ENCODE results near the gene MFSD12. TPM values are rescaled to one million over a fixed set of nuclear protein-coding genes. Genes with fewer than 3 reads are reported as not detected.
A peak's percentile ranks its signal among the peaks of the same experiment; 100 is the strongest.

The MFSD12 gene
- total RNA-seq, 1 experiment from 2014 or later: 131 TPM

- no peaks in the 10 kb centered on the region for H3K9me3 ChIP-seq (ENCODE audit: control insufficient read depth in 1 of 2, insufficient read depth in 1 of 2, low read depth in 1 of 2, low read length in 2 of 2)
- H3K4me3 ChIP-seq (replicated peaks in 1 of 2; ENCODE audit: low read depth in 1 of 2, low read length in 2 of 2): peak overlapping the region; percentile 95 to 99
- no peaks in the 10 kb centered on the region for H3K27me3 ChIP-seq (ENCODE audit: insufficient read depth, low read length)
- H4K20me1 ChIP-seq (ENCODE audit: insufficient read depth): peaks cover 8% of the 10 kb centered on the region; the same call in 1 of the 2 replicates
- CTCF ChIA-PET: interaction anchor here (1.3 kb wide), 1 partner anchor 12 kb away, joined by 3 read pairs; no protein-coding TSS in a partner anchor
- BruUV-seq (replicated peaks): no TSS peak
- RAD21 ChIA-PET (ENCODE audit: low non-redundant PET in 1 of 2, low total read pairs in 2 of 2, uncharacterized antibody in 2 of 2, unreplicated experiment in 2 of 2): no interaction called here
- ATAC-seq (peak; percentile 31), DNase-seq (ENCODE audit: low read depth, low spot score) (no peak)
- no peak overlapping the region for H2AFZ ChIP-seq (ENCODE audit: low read depth, low read length, poor library complexity, severe bottlenecking)
- H3K27ac ChIP-seq (ENCODE audit: low read depth, low read length): peak overlapping the region; percentile 95
- POLR2A ChIA-PET: interaction anchor here (1.4 kb wide), 1 partner anchor 21 kb away, joined by 3 read pairs; no protein-coding TSS in a partner anchor
- peaks cover 0 to 11% of the 10 kb centered on the region in 2 experiments; a peak in 1 of 4 replicates for H3K36me3 ChIP-seq (ENCODE audit: control insufficient read depth in 1 of 2, insufficient read depth in 2 of 2, low read length in 2 of 2)
- H3K79me2 ChIP-seq (ENCODE audit: insufficient read depth, low read length): peaks cover 47% of the 10 kb centered on the region
- H3K9ac ChIP-seq (ENCODE audit: low read length): peak overlapping the region; percentile 95
- peaks cover 22 to 60% of the 10 kb centered on the region in 2 experiments for H3K4me1 ChIP-seq (ENCODE audit: control insufficient read depth in 1 of 2, insufficient read depth in 2 of 2, low read length in 2 of 2)
- TF ChIP-seq CBX3 (IDR thresholded peaks at IDR 0.05; ENCODE audit: low read depth) (no peak), EGR1 (IDR thresholded peaks at IDR 0.05; ENCODE audit: low read depth) (no peak), SIN3A (IDR thresholded peaks at IDR 0.05; ENCODE audit: low read depth) (no peak), ELF1 (IDR thresholded peaks at IDR 0.05; ENCODE audit: borderline replicate concordance, low read depth) (no peak), POLR2A (IDR thresholded peaks at IDR 0.05; ENCODE audit: borderline replicate concordance, extremely low read depth, insufficient read depth, insufficient read length) (no peak), SP1 (IDR thresholded peaks at IDR 0.05; ENCODE audit: low read depth) (no peak), FOSL1 (IDR thresholded peaks at IDR 0.05; ENCODE audit: low read depth) (no peak), RAD21 (IDR thresholded peaks at IDR 0.05; ENCODE audit: low read depth) (no peak), CEBPB (IDR thresholded peaks at IDR 0.05; ENCODE audit: low read depth) (no peak), SRF (IDR thresholded peaks at IDR 0.05; ENCODE audit: low read depth) (no peak), ZNF274 (IDR thresholded peaks at IDR 0.05; ENCODE audit: low read depth, low read length) (no peak), YY1 (IDR thresholded peaks at IDR 0.05; ENCODE audit: extremely low read depth, insufficient replicate concordance, low read depth, low read length) (no peak), REST (IDR thresholded peaks at IDR 0.05; ENCODE audit: low read depth) (no peak), ATF3 (IDR thresholded peaks at IDR 0.05) (no peak), ZFX (IDR thresholded peaks at IDR 0.05) (peak; percentile 66; the same call in 1 of the 2 replicates)
- TF ChIP-seq, protein P1, sequence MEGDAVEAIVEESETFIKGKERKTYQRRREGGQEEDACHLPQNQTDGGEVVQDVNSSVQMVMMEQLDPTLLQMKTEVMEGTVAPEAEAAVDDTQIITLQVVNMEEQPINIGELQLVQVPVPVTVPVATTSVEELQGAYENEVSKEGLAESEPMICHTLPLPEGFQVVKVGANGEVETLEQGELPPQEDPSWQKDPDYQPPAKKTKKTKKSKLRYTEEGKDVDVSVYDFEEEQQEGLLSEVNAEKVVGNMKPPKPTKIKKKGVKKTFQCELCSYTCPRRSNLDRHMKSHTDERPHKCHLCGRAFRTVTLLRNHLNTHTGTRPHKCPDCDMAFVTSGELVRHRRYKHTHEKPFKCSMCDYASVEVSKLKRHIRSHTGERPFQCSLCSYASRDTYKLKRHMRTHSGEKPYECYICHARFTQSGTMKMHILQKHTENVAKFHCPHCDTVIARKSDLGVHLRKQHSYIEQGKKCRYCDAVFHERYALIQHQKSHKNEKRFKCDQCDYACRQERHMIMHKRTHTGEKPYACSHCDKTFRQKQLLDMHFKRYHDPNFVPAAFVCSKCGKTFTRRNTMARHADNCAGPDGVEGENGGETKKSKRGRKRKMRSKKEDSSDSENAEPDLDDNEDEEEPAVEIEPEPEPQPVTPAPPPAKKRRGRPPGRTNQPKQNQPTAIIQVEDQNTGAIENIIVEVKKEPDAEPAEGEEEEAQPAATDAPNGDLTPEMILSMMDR (IDR thresholded peaks at IDR 0.05 in 2 of 3, conservative IDR thresholded peaks at IDR 0.05 in 1 of 3; ENCODE audit: borderline replicate concordance in 1 of 3, insufficient read depth in 1 of 3, low read depth in 2 of 3, low read length in 2 of 3): 0 out of 6 replicates have a peak, but pooled peaks of 1 of the 3 experiments have one; percentile 12
- TF ChIP-seq, protein P2, sequence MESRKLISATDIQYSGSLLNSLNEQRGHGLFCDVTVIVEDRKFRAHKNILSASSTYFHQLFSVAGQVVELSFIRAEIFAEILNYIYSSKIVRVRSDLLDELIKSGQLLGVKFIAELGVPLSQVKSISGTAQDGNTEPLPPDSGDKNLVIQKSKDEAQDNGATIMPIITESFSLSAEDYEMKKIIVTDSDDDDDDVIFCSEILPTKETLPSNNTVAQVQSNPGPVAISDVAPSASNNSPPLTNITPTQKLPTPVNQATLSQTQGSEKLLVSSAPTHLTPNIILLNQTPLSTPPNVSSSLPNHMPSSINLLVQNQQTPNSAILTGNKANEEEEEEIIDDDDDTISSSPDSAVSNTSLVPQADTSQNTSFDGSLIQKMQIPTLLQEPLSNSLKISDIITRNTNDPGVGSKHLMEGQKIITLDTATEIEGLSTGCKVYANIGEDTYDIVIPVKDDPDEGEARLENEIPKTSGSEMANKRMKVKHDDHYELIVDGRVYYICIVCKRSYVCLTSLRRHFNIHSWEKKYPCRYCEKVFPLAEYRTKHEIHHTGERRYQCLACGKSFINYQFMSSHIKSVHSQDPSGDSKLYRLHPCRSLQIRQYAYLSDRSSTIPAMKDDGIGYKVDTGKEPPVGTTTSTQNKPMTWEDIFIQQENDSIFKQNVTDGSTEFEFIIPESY (IDR thresholded peaks at IDR 0.05; ENCODE audit: extremely low read depth, insufficient replicate concordance, low read length): no peak
- intact Hi-C loops (cut with micrococcal nuclease): no loop called here
- H3K9me2 ChIP-seq (ENCODE audit: insufficient read depth): no peaks in the 10 kb centered on the region
- H3K4me2 ChIP-seq (ENCODE audit: low read length): peak overlapping the region; percentile 97
Measured at GRCh38 chr19:3556978-3557460, 367 bp downstream of the MFSD12 start.
